ENCODE results near the gene ACAP3.

- TF ChIP-seq POLR2A (IDR thresholded peaks at IDR 0.05; ENCODE audit: low read depth, low read length) (no peak), POLR2AphosphoS5 (IDR thresholded peaks at IDR 0.05; ENCODE audit: low read depth, low read length) (no peak), TAF1 (IDR thresholded peaks at IDR 0.05; ENCODE audit: low read depth, low read length) (no peak), PAX5 (IDR thresholded peaks at IDR 0.05; ENCODE audit: insufficient read depth, low read length, severe bottlenecking) (no peak)
Measured at GRCh38 chr1:1345860-1346500, 38.2 kb upstream of the ACAP3 start.
